Uterus (tissue), 2 donors: ENCODE measurements around the gene AMBRA1.

Source experiments
- POLR2A ChIP-seq, 2 donors: fragments of 450-650 bp; IDR thresholded peaks; one replicate each; pipeline ENCODE4 v1.6.1; 2016; ENCODE audit warnings: antibody characterized with exemption in 2 of 2, mild to moderate bottlenecking in 1 of 2, moderate library complexity in 1 of 2
- TF ChIP-seq, protein P1 (sequence below), 4 experiments: fragments of 200-600 bp in 2 of 4; fragments of 450-650 bp in 2 of 4; sonication (generic) in 2 of 4; IDR thresholded peaks; one replicate each; pipeline ENCODE4 v1.5.1; 2016 to 2019; ENCODE audit warnings: antibody characterized with exemption in 4 of 4, mild to moderate bottlenecking in 2 of 4, moderate library complexity in 1 of 4

DNA sequence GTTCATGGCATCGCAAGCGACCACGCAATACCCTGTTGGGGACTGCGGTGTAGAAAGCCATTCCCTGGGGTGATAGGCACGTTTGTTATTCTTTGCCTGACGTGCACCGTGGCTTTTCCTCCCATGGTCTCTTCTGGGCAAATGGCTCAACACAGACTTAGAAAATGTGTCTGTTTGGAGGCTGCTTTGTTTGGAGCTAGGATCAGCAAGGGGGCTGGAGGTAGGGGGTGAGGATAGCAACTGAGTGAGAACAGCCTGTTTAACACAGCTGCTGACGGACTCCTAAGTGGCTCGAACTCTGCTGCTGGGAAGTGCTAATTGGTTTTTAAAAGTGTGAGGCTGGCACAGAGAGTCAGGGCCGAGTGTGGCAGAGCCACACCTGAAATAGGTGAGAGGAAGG is 186.2 kb downstream of the AMBRA1 start:
- TF ChIP-seq, protein P1, sequence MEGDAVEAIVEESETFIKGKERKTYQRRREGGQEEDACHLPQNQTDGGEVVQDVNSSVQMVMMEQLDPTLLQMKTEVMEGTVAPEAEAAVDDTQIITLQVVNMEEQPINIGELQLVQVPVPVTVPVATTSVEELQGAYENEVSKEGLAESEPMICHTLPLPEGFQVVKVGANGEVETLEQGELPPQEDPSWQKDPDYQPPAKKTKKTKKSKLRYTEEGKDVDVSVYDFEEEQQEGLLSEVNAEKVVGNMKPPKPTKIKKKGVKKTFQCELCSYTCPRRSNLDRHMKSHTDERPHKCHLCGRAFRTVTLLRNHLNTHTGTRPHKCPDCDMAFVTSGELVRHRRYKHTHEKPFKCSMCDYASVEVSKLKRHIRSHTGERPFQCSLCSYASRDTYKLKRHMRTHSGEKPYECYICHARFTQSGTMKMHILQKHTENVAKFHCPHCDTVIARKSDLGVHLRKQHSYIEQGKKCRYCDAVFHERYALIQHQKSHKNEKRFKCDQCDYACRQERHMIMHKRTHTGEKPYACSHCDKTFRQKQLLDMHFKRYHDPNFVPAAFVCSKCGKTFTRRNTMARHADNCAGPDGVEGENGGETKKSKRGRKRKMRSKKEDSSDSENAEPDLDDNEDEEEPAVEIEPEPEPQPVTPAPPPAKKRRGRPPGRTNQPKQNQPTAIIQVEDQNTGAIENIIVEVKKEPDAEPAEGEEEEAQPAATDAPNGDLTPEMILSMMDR (IDR thresholded peaks at IDR 0.05): no peak
- TF ChIP-seq POLR2A (IDR thresholded peaks at IDR 0.05): no peak
